ENCODE data around the gene ACSL1. TPM values are rescaled to one million over a fixed set of nuclear protein-coding genes. Genes with fewer than 3 reads are reported as not detected.

The ACSL1 gene
- total and polyA plus RNA-seq, 2 experiments from 2014 or later, result 6.2 to 13.1 TPM

DNA sequence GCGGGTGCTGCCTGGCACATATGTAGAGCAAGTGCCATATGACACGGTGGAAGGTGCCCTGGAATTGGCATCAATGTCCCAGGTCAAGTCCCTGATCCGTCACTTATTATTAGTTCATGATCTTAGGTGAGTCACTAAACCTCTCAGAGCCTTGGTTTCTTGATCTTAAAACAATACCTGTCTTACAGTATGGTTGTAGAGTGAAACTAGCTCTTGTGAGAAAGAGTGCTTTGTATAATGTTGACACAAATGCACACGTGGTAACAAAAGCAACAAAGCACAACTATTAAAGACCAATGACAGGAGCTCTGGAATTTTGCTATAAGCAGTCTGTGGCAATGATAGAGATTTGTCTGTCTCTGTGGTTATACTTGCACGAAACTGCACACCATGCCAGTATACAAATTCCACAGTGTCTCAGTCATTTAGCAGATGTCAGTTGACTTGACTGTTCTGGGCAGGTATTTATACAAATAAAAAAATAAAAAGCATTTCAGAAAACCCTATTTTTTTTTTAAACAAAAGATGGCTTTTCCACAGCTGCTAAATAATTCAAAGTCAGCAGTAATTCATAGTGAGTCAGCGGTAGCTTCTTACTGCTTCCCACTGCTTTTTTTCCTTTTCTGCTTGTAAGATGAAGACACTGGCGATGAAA, 19.7 kb upstream of the ACSL1 start:
- H3K4me1 ChIP-seq (ENCODE audit: insufficient read depth), result no peaks in the 10 kb centered on the region
- no peak overlapping the region for H3K27ac ChIP-seq (ENCODE audit: low read depth)
- H3K4me2 ChIP-seq, result no peak overlapping the region
- H2AFZ ChIP-seq, result no peak overlapping the region
- no peaks in the 10 kb centered on the region for H3K79me2 ChIP-seq (replicated peaks; ENCODE audit: insufficient read depth)
- Mint-ChIP-seq H3K9me3 (no peaks in the 10 kb centered on the region), H3K36me3 (ENCODE audit: low read depth) (no peaks in the 10 kb centered on the region), H3K4me3 (no peak overlapping the region), H3K27me3 (ENCODE audit: insufficient read depth, low read depth, poor library complexity) (peaks cover 2% of the 10 kb centered on the region), H3K27ac (no peak overlapping the region), H3K4me1 (no peaks in the 10 kb centered on the region)
- no peak for TF ChIP-seq POLR2AphosphoS5 (IDR thresholded peaks at IDR 0.05; ENCODE audit: low read depth)
- TF ChIP-seq JUNB (IDR thresholded peaks at IDR 0.05; ENCODE audit: unreplicated experiment), result no peak
- TF ChIP-seq, protein P1, sequence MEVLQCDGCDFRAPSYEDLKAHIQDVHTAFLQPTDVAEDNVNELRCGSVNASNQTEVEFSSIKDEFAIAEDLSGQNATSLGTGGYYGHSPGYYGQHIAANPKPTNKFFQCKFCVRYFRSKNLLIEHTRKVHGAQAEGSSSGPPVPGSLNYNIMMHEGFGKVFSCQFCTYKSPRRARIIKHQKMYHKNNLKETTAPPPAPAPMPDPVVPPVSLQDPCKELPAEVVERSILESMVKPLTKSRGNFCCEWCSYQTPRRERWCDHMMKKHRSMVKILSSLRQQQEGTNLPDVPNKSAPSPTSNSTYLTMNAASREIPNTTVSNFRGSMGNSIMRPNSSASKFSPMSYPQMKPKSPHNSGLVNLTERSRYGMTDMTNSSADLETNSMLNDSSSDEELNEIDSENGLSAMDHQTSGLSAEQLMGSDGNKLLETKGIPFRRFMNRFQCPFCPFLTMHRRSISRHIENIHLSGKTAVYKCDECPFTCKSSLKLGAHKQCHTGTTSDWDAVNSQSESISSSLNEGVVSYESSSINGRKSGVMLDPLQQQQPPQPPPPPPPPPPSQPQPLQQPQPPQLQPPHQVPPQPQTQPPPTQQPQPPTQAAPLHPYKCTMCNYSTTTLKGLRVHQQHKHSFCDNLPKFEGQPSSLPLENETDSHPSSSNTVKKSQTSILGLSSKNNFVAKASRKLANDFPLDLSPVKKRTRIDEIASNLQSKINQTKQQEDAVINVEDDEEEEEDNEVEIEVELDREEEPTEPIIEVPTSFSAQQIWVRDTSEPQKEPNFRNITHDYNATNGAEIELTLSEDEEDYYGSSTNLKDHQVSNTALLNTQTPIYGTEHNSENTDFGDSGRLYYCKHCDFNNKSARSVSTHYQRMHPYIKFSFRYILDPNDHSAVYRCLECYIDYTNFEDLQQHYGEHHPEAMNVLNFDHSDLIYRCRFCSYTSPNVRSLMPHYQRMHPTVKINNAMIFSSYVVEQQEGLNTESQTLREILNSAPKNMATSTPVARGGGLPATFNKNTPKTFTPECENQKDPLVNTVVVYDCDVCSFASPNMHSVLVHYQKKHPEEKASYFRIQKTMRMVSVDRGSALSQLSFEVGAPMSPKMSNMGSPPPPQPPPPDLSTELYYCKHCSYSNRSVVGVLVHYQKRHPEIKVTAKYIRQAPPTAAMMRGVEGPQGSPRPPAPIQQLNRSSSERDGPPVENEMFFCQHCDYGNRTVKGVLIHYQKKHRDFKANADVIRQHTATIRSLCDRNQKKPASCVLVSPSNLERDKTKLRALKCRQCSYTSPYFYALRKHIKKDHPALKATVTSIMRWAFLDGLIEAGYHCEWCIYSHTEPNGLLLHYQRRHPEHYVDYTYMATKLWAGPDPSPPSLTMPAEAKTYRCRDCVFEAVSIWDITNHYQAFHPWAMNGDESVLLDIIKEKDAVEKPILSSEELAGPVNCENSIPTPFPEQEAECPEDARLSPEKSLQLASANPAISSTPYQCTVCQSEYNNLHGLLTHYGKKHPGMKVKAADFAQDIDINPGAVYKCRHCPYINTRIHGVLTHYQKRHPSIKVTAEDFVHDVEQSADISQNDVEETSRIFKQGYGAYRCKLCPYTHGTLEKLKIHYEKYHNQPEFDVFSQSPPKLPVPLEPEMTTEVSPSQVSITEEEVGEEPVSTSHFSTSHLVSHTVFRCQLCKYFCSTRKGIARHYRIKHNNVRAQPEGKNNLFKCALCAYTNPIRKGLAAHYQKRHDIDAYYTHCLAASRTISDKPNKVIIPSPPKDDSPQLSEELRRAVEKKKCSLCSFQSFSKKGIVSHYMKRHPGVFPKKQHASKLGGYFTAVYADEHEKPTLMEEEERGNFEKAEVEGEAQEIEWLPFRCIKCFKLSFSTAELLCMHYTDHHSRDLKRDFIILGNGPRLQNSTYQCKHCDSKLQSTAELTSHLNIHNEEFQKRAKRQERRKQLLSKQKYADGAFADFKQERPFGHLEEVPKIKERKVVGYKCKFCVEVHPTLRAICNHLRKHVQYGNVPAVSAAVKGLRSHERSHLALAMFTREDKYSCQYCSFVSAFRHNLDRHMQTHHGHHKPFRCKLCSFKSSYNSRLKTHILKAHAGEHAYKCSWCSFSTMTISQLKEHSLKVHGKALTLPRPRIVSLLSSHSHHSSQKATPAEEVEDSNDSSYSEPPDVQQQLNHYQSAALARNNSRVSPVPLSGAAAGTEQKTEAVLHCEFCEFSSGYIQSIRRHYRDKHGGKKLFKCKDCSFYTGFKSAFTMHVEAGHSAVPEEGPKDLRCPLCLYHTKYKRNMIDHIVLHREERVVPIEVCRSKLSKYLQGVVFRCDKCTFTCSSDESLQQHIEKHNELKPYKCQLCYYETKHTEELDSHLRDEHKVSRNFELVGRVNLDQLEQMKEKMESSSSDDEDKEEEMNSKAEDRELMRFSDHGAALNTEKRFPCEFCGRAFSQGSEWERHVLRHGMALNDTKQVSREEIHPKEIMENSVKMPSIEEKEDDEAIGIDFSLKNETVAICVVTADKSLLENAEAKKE (CRISPR knock-in tag; IDR thresholded peaks at IDR 0.05), result no peak
- TF ChIP-seq, protein P2, sequence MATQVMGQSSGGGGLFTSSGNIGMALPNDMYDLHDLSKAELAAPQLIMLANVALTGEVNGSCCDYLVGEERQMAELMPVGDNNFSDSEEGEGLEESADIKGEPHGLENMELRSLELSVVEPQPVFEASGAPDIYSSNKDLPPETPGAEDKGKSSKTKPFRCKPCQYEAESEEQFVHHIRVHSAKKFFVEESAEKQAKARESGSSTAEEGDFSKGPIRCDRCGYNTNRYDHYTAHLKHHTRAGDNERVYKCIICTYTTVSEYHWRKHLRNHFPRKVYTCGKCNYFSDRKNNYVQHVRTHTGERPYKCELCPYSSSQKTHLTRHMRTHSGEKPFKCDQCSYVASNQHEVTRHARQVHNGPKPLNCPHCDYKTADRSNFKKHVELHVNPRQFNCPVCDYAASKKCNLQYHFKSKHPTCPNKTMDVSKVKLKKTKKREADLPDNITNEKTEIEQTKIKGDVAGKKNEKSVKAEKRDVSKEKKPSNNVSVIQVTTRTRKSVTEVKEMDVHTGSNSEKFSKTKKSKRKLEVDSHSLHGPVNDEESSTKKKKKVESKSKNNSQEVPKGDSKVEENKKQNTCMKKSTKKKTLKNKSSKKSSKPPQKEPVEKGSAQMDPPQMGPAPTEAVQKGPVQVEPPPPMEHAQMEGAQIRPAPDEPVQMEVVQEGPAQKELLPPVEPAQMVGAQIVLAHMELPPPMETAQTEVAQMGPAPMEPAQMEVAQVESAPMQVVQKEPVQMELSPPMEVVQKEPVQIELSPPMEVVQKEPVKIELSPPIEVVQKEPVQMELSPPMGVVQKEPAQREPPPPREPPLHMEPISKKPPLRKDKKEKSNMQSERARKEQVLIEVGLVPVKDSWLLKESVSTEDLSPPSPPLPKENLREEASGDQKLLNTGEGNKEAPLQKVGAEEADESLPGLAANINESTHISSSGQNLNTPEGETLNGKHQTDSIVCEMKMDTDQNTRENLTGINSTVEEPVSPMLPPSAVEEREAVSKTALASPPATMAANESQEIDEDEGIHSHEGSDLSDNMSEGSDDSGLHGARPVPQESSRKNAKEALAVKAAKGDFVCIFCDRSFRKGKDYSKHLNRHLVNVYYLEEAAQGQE (IDR thresholded peaks at IDR 0.05; ENCODE audit: unreplicated experiment), result no peak
- no peak for TF ChIP-seq EZH2phosphoT487 (IDR thresholded peaks at IDR 0.05; ENCODE audit: unreplicated experiment)
- TF ChIP-seq ZNF114 (CRISPR knock-in tag; IDR thresholded peaks at IDR 0.05), result no peak
- TF ChIP-seq EZH2 (IDR thresholded peaks at IDR 0.05; ENCODE audit: low read depth, unreplicated experiment), result no peak
- TF ChIP-seq, protein P3, sequence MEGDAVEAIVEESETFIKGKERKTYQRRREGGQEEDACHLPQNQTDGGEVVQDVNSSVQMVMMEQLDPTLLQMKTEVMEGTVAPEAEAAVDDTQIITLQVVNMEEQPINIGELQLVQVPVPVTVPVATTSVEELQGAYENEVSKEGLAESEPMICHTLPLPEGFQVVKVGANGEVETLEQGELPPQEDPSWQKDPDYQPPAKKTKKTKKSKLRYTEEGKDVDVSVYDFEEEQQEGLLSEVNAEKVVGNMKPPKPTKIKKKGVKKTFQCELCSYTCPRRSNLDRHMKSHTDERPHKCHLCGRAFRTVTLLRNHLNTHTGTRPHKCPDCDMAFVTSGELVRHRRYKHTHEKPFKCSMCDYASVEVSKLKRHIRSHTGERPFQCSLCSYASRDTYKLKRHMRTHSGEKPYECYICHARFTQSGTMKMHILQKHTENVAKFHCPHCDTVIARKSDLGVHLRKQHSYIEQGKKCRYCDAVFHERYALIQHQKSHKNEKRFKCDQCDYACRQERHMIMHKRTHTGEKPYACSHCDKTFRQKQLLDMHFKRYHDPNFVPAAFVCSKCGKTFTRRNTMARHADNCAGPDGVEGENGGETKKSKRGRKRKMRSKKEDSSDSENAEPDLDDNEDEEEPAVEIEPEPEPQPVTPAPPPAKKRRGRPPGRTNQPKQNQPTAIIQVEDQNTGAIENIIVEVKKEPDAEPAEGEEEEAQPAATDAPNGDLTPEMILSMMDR (conservative IDR thresholded peaks at IDR 0.05; ENCODE audit: low read depth in 2 of 2), result no peak
- no peak for TF ChIP-seq NANOG (IDR thresholded peaks at IDR 0.05; ENCODE audit: borderline replicate concordance)
- no peak for TF ChIP-seq CREB1 (CRISPR knock-in tag; IDR thresholded peaks at IDR 0.05; ENCODE audit: low read depth)
- TF ChIP-seq, protein P4, sequence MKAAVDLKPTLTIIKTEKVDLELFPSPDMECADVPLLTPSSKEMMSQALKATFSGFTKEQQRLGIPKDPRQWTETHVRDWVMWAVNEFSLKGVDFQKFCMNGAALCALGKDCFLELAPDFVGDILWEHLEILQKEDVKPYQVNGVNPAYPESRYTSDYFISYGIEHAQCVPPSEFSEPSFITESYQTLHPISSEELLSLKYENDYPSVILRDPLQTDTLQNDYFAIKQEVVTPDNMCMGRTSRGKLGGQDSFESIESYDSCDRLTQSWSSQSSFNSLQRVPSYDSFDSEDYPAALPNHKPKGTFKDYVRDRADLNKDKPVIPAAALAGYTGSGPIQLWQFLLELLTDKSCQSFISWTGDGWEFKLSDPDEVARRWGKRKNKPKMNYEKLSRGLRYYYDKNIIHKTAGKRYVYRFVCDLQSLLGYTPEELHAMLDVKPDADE (IDR thresholded peaks at IDR 0.05), result no peak
- no peak for TF ChIP-seq STAT1 (IDR thresholded peaks at IDR 0.05; ENCODE audit: unreplicated experiment)
- no peak for TF ChIP-seq ZNF331 (CRISPR knock-in tag; IDR thresholded peaks at IDR 0.05; ENCODE audit: low read depth)
- DNase-seq (ENCODE audit: low spot score) (no peak), ATAC-seq (no peak)
- no peaks in the 10 kb centered on the region for H3F3A ChIP-seq (replicated peaks; ENCODE audit: low read depth)
- no peaks in the 10 kb centered on the region for H3K9me2 ChIP-seq (ENCODE audit: insufficient read depth)
- no peaks in the 10 kb centered on the region for H3K36me3 ChIP-seq (ENCODE audit: insufficient read depth)
- H3K27me3 ChIP-seq (ENCODE audit: insufficient read depth), result no peaks in the 10 kb centered on the region
- no peak overlapping the region for H3K4me3 ChIP-seq
- no peaks in the 10 kb centered on the region for H4K20me1 ChIP-seq (replicated peaks; ENCODE audit: insufficient read depth)

Measured in GM23338 (cell line).